ENCODE data around the gene TRAPPC5. TPM values are rescaled to one million over a fixed set of nuclear protein-coding genes. Genes with fewer than 3 reads are reported as not detected.
A peak's percentile ranks its signal among the peaks of the same experiment; 100 is the strongest.

Gene TRAPPC5
- total and polyA plus RNA-seq, 10 donors, result 47.2 to 159 (median 86.0) TPM

DNA sequence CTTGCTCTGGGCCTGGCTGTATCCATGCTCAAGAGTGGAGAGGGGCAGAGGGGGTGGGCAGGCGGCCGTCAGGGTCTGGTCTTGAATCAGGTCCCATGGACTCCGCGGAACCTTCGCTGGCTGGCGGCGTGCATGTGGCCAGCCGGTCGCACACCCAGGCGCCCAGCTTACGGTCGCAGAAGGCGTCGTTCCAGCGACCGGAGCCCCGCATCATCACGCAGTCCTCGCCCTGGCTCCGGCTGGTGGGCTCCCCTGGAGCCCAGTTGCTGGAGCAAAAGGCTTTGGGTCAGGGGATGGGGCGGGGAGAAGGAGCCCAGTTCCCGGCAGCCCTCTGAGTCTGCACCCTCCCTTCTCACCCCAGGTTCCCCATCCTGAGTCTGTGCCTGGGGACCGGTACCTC, 8.5 kb downstream of the TRAPPC5 start:
- Histone ChIP-seq H3K27ac (no peak overlapping the region), H3K27me3 (replicated peaks in 1 of 7) (peaks cover 0 to 18% (median 0%) of the 10 kb centered on the region in 7 donors), H3K36me3 (peaks cover 0 to 30% (median 10%) of the 10 kb centered on the region in 6 donors), H3K4me1 (peaks cover 0 to 28% (median 5%) of the 10 kb centered on the region in 6 donors), H3K9me3 (no peaks in the 10 kb centered on the region), H3K4me3 (no peak overlapping the region)
- DNase-seq, result peak; percentile 77
- TF ChIP-seq POLR2AphosphoS5 (IDR thresholded peaks at IDR 0.05) (peak in 2 of 3 donors; percentile 6 to 31), CTCF (IDR thresholded peaks at IDR 0.05 in 8 of 11, conservative IDR thresholded peaks at IDR 0.05 in 3 of 11) (no peak)
- intact Hi-C loops (cut with DNase I; ENCODE audit: low total_unique reads), result no loop called here
- 36 to 53% (median 43%) methylated on average over 15 to 23 of the region's 23 CpGs for WGBS, 5 donors

DNA sequence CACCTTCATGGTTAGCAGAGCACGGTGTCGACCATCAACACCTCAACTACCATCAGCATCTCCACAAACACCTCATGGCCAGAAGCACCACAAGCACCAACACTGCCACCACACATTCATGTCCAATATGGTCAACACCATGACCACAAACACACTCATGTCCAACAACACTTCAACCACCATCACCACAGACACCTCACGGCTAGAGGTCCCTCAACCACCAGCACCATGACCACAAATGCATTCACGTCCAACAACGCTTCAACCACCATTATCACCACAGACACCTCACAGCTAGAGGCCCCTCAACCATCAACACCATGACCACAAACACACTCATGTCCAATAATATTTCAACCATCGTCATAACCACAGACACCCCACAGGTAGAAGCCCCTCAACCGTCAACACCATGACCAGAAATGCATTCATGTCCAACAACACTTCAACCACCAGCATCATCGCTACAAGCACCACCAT, 10.2 kb downstream of the TRAPPC5 start:
- no peak for DNase-seq
- TF ChIP-seq POLR2A (IDR thresholded peaks at IDR 0.05) (no peak), POLR2AphosphoS5 (IDR thresholded peaks at IDR 0.05) (no peak), CTCF (IDR thresholded peaks at IDR 0.05 in 8 of 11, conservative IDR thresholded peaks at IDR 0.05 in 3 of 11) (no peak)
- H3K4me3 ChIP-seq, result no peak overlapping the region
- H3K27ac ChIP-seq, result peak overlapping the region in 1 of 8 donors; percentile 78
- intact Hi-C loops (cut with DNase I; ENCODE audit: low total_unique reads), result no loop called here
- H3K9me3 ChIP-seq, result no peaks in the 10 kb centered on the region
- H3K27me3 ChIP-seq (replicated peaks in 1 of 7), result peaks cover 0 to 18% (median 0%) of the 10 kb centered on the region in 7 donors
- H3K4me1 ChIP-seq, result peaks cover 6 to 43% (median 18%) of the 10 kb centered on the region in 6 donors
- H3K36me3 ChIP-seq, result peaks cover 0 to 15% (median 0%) of the 10 kb centered on the region in 6 donors
- 69 to 78% (median 74%) methylated on average over 8 of the region's 8 CpGs for WGBS, 5 donors

GRCh38 chr19:7691497-7691896, 10.9 kb downstream of the TRAPPC5 start:
- Histone ChIP-seq H3K27me3 (replicated peaks in 1 of 7) (peaks cover 0 to 18% (median 0%) of the 10 kb centered on the region in 7 donors), H3K36me3 (peaks cover 0 to 15% (median 0%) of the 10 kb centered on the region in 6 donors), H3K4me3 (no peak overlapping the region), H3K4me1 (peaks cover 6 to 50% (median 19%) of the 10 kb centered on the region in 6 donors), H3K9me3 (no peaks in the 10 kb centered on the region), H3K27ac (peak overlapping the region in 1 of 8 donors; percentile 78)
- intact Hi-C loops (cut with DNase I; ENCODE audit: low total_unique reads), result no loop called here
- no peak for TF ChIP-seq POLR2AphosphoS5 (IDR thresholded peaks at IDR 0.05)
- TF ChIP-seq POLR2A (IDR thresholded peaks at IDR 0.05), result no peak
- TF ChIP-seq CTCF (IDR thresholded peaks at IDR 0.05 in 8 of 11, conservative IDR thresholded peaks at IDR 0.05 in 3 of 11), result no peak
- DNase-seq, result no peak

DNA sequence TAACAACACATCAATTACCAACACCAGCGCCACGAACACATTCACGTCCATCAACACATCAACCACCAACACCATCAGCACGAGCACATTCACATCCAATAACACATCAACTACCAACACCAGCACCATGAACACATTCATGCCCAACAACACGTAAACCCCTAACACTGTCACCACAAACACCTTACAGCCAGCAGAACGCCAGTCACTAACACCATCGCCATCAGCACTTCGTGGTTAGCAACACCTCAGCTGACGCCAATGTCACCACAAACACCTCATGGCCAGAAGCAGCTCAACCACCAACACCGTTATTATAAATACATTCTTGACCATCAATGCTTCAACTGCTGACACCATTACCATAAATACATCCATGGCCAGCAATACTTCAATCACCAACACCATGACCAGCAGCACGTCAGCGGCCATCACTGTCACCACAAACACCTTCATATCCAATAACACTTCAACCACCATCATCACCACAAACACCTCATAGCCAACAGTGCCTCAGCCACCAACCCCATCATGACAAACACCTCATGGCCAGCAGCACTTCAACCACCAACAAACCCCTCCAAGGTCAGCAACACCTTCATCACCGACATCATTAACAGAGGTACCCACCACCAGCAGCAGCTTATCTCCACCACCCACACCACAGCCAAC, 11.9 kb downstream of the TRAPPC5 start:
- peaks cover 6 to 60% (median 19%) of the 10 kb centered on the region in 6 donors for H3K4me1 ChIP-seq
- H3K9me3 ChIP-seq, result no peaks in the 10 kb centered on the region
- WGBS, 5 donors, result 61 to 78% (median 66%) methylated on average over 13 of the region's 13 CpGs
- peak overlapping the region in 1 of 8 donors; percentile 13 for H3K4me3 ChIP-seq
- peaks cover 0 to 27% (median 0%) of the 10 kb centered on the region in 7 donors for H3K27me3 ChIP-seq (replicated peaks in 1 of 7)
- H3K36me3 ChIP-seq, result peaks cover 0 to 23% (median 0%) of the 10 kb centered on the region in 6 donors
- TF ChIP-seq POLR2AphosphoS5 (IDR thresholded peaks at IDR 0.05), result no peak
- TF ChIP-seq POLR2A (IDR thresholded peaks at IDR 0.05), result no peak
- TF ChIP-seq CTCF (IDR thresholded peaks at IDR 0.05 in 8 of 11, conservative IDR thresholded peaks at IDR 0.05 in 3 of 11), result no peak
- no peak for DNase-seq
- intact Hi-C loops (cut with DNase I; ENCODE audit: low total_unique reads), result no loop called here
- peak overlapping the region in 2 of 8 donors; percentile 16 to 78 for H3K27ac ChIP-seq

Measured in spleen (tissue), 11 donors.